Stomach (tissue), 4 donors: ENCODE results near the gene YIPF6.

ENCODE experiments used
- POLR2A ChIP-seq, 4 donors: fragments of 450-650 bp; IDR thresholded peaks; one replicate each; pipeline ENCODE4 v1.6.1; 2016; ENCODE audit warnings: antibody characterized with exemption in 4 of 4, control low read depth in 2 of 4, mild to moderate bottlenecking in 1 of 4, moderate library complexity in 1 of 4
- TF ChIP-seq, protein P1 (sequence below), 7 experiments: fragments of 450-650 bp in 4 of 7; fragments of 200-600 bp in 3 of 7; sonication (generic) in 3 of 7; IDR thresholded peaks; one replicate each; pipeline ENCODE4 v1.5.1; 2016 to 2019; ENCODE audit warnings: antibody characterized with exemption in 7 of 7, control low read depth in 2 of 7, mild to moderate bottlenecking in 1 of 7

DNA sequence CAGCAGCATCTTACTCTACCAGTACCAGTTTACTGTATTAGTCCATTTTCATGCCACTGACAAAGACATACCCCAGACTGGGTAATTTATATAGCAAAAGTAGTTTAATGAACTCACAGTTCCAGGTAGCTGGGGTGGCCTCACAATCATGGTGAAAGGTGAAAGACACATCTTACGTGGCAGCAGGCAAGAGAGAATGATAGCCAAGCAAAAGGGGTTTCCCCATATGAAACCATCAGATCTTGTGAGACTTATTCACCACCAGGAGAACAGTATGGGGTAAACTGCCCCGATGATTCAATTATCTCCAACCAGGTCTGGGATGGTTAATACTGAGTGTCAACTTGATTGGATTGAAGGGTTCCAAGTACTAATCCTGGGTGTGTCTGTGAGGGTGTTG is 69.3 kb downstream of the YIPF6 start:
- TF ChIP-seq, protein P1, sequence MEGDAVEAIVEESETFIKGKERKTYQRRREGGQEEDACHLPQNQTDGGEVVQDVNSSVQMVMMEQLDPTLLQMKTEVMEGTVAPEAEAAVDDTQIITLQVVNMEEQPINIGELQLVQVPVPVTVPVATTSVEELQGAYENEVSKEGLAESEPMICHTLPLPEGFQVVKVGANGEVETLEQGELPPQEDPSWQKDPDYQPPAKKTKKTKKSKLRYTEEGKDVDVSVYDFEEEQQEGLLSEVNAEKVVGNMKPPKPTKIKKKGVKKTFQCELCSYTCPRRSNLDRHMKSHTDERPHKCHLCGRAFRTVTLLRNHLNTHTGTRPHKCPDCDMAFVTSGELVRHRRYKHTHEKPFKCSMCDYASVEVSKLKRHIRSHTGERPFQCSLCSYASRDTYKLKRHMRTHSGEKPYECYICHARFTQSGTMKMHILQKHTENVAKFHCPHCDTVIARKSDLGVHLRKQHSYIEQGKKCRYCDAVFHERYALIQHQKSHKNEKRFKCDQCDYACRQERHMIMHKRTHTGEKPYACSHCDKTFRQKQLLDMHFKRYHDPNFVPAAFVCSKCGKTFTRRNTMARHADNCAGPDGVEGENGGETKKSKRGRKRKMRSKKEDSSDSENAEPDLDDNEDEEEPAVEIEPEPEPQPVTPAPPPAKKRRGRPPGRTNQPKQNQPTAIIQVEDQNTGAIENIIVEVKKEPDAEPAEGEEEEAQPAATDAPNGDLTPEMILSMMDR (IDR thresholded peaks at IDR 0.05), result no peak
- TF ChIP-seq POLR2A (IDR thresholded peaks at IDR 0.05), result no peak
